Measurements from ENCODE around the gene RBMX.
"Not testable (repeated sequence)": the region's sequence is repeated elsewhere in the genome, so short reads cannot be mapped to it uniquely, and the experiment has no call there.

Gene RBMX

GRCh38 chrX:136878423-136878822 lies 2.1 kb downstream of the RBMX start:
- DNase-seq (ENCODE audit: low spot score), result no peak

- not testable (repeated sequence) for DNase-seq (ENCODE audit: low spot score)
These were observed 6.4 kb downstream of the RBMX start for GRCh38 chrX:136874114-136874513.

- not testable (repeated sequence) for DNase-seq (ENCODE audit: low spot score)
These were observed 7.3 kb downstream of the RBMX start for GRCh38 chrX:136873210-136873609.

GRCh38 chrX:136872091-136872700 lies 8.3 kb downstream of the RBMX start:
- DNase-seq (ENCODE audit: low spot score), result no peak

GRCh38 chrX:136870064-136870463 lies 10.5 kb downstream of the RBMX start:
- DNase-seq (ENCODE audit: low spot score), result no peak

GRCh38 chrX:136868283-136869055 lies 12.1 kb downstream of the RBMX start:
- no peak for DNase-seq (ENCODE audit: low spot score)

GRCh38 chrX:136867518-136867917 lies 13.0 kb downstream of the RBMX start:
- DNase-seq (ENCODE audit: low spot score), result no peak

GRCh38 chrX:136867096-136867491 lies 13.4 kb downstream of the RBMX start:
- no peak for DNase-seq (ENCODE audit: low spot score)

GRCh38 chrX:136866337-136867095 lies 14.0 kb downstream of the RBMX start:
- DNase-seq (ENCODE audit: low spot score), result no peak

GRCh38 chrX:136865270-136866158 lies 15.0 kb downstream of the RBMX start:
- no peak for DNase-seq (ENCODE audit: low spot score)

- DNase-seq (ENCODE audit: low spot score), result no peak
These were observed 16.7 kb downstream of the RBMX start for GRCh38 chrX:136863826-136864225.

GRCh38 chrX:136862546-136862945 lies 18.0 kb downstream of the RBMX start:
- no peak for DNase-seq (ENCODE audit: low spot score)

- no peak for DNase-seq (ENCODE audit: low spot score)
These were observed 18.6 kb downstream of the RBMX start for GRCh38 chrX:136861877-136862276.

GRCh38 chrX:136858007-136858756 lies 22.3 kb downstream of the RBMX start:
- DNase-seq (ENCODE audit: low spot score), result no peak

- DNase-seq (ENCODE audit: low spot score), result no peak
These were observed 24.0 kb downstream of the RBMX start for GRCh38 chrX:136856551-136856950.

- no peak for DNase-seq (ENCODE audit: low spot score)
These were observed 24.5 kb downstream of the RBMX start for GRCh38 chrX:136856050-136856449.

- DNase-seq (ENCODE audit: low spot score), result no peak
These were observed 29.0 kb downstream of the RBMX start for GRCh38 chrX:136851526-136851925.

GRCh38 chrX:136850441-136851175 lies 29.9 kb downstream of the RBMX start:
- no peak for DNase-seq (ENCODE audit: low spot score)

- no peak for DNase-seq (ENCODE audit: low spot score)
These were observed 31.1 kb downstream of the RBMX start for GRCh38 chrX:136849395-136849794.

GRCh38 chrX:136847874-136848273 lies 32.7 kb downstream of the RBMX start:
- DNase-seq (ENCODE audit: low spot score), result no peak

- DNase-seq (ENCODE audit: low spot score), result no peak
These were observed 41.3 kb downstream of the RBMX start for GRCh38 chrX:136839196-136839595.

All from COLO829 (cell line).